PFSK-1 (cell line): ENCODE results near the gene PIP5KL1.

Source experiments
- FOXP2 ChIP-seq: optimal IDR thresholded peaks from 2 replicates; pipeline ENCODE3; 2011; ENCODE audit warnings: borderline replicate concordance, control low read depth, inconsistent platforms; ENCODE audit not compliant: insufficient read depth; ENCODE audit errors: extremely low read length, extremely low read depth
- POLR2AphosphoS5 ChIP-seq: IDR thresholded peaks from 2 replicates; pipeline ENCODE4 v1.6.1; 2012; ENCODE audit warnings: low read depth, mild to moderate bottlenecking, control low read depth, low read length, moderate library complexity
- SIN3A ChIP-seq: IDR thresholded peaks from 2 replicates; pipeline ENCODE4 v1.6.1; 2012; ENCODE audit warnings: mild to moderate bottlenecking, low read length, moderate library complexity, borderline replicate concordance; ENCODE audit not compliant: insufficient read depth
- TAF1 ChIP-seq: IDR thresholded peaks from 2 replicates; pipeline ENCODE4 v1.6.1; 2012; ENCODE audit warnings: low read length, control low read depth, borderline replicate concordance; ENCODE audit not compliant: insufficient read depth
- TF ChIP-seq, protein P1 (sequence below), 2 experiments: IDR thresholded peaks; 2 replicates each; pipeline versions ENCODE4 v1.6.1 to v1.8.0; 2011 to 2012; ENCODE audit warnings: low read depth in 2 of 2, low read length in 2 of 2, control low read depth in 1 of 2, inconsistent platforms in 1 of 2, mild to moderate bottlenecking in 1 of 2, moderate library complexity in 1 of 2; ENCODE audit not compliant: insufficient read depth in 1 of 2

PIP5KL1 gene

DNA sequence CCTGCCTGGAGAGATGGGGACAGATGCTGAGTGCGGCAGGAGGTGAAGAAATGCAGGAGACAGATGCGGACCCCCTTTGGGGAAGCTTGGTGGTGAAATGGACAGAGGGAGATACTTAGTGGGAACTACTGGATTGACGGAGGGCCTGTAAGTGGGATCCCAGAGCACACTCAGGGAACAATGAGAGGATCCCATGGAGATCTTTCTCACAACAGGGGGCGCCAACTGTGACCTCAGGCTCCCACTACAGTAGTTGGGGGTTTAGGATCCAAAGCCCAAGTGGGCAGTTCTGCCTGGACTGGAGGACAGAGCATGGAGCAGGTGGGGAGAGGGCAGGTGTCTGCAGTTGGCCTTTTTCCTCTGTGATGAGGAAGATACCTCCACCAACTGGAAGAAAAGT lies 3.7 kb upstream of the PIP5KL1 start:
- TF ChIP-seq, protein P1, sequence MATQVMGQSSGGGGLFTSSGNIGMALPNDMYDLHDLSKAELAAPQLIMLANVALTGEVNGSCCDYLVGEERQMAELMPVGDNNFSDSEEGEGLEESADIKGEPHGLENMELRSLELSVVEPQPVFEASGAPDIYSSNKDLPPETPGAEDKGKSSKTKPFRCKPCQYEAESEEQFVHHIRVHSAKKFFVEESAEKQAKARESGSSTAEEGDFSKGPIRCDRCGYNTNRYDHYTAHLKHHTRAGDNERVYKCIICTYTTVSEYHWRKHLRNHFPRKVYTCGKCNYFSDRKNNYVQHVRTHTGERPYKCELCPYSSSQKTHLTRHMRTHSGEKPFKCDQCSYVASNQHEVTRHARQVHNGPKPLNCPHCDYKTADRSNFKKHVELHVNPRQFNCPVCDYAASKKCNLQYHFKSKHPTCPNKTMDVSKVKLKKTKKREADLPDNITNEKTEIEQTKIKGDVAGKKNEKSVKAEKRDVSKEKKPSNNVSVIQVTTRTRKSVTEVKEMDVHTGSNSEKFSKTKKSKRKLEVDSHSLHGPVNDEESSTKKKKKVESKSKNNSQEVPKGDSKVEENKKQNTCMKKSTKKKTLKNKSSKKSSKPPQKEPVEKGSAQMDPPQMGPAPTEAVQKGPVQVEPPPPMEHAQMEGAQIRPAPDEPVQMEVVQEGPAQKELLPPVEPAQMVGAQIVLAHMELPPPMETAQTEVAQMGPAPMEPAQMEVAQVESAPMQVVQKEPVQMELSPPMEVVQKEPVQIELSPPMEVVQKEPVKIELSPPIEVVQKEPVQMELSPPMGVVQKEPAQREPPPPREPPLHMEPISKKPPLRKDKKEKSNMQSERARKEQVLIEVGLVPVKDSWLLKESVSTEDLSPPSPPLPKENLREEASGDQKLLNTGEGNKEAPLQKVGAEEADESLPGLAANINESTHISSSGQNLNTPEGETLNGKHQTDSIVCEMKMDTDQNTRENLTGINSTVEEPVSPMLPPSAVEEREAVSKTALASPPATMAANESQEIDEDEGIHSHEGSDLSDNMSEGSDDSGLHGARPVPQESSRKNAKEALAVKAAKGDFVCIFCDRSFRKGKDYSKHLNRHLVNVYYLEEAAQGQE (IDR thresholded peaks at IDR 0.05; ENCODE audit: insufficient read depth in 1 of 2, low read depth in 2 of 2, low read length in 2 of 2) = no peak
- TF ChIP-seq SIN3A (no peak), TAF1 (no peak), POLR2AphosphoS5 (no peak), FOXP2 (no peak)

DNA sequence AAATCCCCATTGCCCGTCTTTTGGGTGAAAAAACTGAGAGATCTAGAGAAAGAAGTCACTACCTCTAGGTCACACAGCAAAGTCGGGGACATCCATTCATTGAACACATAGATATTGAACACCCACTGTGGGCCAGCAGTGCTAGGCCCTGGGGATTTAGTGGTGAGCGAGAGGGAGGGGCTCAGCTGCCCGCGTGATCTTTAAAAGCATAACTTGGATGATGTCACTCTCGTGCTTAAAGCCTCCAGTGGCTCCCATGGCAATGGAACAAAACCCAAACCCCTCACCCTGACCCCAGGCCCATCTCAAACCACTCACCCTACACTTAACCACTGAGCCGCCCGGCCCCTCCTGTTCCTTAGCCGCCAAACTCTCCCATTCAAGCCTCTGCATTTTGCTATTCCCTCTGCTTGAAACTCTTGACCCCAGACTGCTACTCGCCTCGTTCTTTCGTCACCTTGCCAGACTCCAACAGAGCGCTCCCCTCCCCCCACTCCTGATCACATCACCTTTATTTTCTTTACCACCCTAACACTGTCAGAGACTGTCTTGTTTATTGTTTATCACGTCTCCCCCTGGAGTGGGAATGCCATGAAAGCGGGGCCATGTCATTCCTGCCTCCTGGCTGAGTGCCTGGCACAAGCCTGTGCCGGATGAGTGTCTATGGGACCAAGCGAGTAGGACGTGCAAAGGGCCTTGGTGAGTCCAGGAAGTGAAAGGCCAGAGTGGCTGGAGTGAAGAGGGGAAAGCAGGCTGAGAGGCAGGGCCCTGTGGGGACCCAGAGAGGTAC lies 710 bp upstream of the PIP5KL1 start:
- TF ChIP-seq SIN3A (no peak), POLR2AphosphoS5 (0 out of 2 replicates have a peak, but pooled peaks have one; percentile 38)

DNA sequence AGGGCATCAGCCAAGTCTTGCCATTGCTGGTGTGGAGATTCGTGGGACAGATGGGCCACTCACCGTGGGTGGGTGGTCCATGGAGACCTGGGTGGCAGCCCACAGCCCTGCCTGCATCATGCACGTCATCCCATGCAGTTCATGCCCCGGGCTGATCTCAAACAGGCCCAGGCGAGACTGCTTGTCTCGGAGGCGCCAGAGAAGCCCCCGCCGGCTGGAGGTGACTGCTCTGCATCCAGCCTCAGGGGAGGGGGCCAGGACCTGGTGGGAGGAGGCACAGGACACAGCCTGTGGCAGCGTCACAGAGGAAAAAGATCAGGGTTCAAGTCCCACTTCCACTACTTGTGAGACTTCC lies 975 bp downstream of the PIP5KL1 start:
- TF ChIP-seq, protein P1 (IDR thresholded peaks at IDR 0.05; ENCODE audit: insufficient read depth in 1 of 2, low read depth in 2 of 2, low read length in 2 of 2) = no peak
- no peak for TF ChIP-seq TAF1
- no peak for TF ChIP-seq FOXP2
- no peak for TF ChIP-seq POLR2AphosphoS5
- TF ChIP-seq SIN3A = no peak

DNA sequence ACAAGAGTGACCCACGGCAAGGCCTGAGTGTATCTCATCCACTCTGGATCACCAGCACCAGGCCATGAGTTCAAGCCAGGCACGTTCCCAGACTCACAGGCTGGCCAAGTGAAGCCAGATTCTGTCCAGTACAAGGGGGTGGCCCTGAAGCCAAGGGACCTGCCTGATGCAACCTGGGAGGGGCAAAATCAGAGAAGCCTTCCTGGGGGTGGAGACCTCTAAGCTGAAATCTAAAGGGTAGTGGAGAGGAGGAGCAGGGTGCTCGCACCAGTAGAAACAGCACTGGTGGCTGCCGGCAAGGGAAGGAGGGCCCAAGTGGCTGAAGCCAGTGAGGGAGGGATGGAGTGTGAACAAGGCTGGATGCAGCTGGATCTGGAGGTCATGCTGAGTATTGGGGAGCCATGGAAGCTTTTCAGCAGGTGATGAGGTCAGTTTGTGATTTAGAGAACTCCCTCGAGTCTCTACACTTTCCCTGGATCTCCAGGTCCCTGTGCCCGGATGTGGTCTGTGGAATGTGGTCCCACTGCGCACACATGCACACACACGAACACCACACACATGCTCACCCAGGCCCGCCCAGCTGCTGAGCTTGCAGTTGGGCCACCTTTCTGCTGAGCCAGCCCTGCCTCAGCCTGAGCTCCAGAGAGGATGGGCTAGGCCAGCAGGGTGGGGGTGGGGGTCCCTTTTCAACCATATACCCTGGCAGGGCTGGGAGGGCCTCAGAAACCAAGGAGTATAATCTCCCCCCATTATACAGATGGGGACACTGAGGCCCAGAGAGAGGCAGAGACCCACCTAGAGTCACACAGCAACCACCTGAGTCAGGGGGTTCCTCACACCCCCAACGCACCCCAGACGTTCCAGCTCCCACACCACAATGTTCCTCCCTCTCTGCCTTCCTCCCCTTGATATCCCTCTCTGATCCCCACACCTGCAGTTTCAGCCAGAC lies 1.6 kb downstream of the PIP5KL1 start:
- TF ChIP-seq FOXP2 (no peak), POLR2AphosphoS5 (no peak)

DNA sequence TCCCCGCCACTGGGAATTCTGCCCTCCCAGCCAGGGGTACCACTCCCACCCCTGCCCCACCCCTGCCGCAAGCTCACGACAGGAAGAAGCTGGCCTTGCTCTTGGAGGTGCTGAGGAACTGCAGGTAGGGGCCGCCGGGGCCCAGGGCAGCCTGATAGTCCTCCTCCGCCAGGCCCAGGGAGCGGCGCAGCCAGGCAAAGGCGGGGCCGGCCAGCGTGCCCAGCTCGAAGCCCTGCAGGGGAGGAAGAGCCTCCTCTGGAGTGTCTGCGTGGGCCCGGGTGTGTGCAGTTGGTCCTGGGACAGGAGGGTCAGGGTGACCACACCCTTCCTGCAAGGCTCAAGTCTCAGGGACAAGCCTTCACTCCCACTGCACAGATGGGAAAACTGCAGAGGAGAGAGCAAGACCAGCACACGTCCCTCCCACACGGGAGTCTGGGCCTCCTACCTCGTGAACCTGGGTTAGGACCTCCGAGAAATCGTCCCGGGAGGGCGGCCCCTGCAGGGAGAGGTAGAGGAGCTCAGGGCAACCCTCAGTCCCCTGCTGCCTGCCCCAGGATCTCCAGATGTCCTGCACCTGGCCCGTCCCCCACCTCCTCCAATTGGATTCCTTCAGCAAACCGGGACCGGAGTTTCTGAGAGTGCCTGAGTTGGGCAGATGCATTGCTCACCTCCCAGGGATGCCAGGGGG lies 2.4 kb downstream of the PIP5KL1 start:
- TF ChIP-seq, protein P1 (IDR thresholded peaks at IDR 0.05; ENCODE audit: insufficient read depth in 1 of 2, low read depth in 2 of 2, low read length in 2 of 2) = no peak
- TF ChIP-seq TAF1 (no peak), POLR2AphosphoS5 (no peak), SIN3A (no peak), FOXP2 (no peak)
